ENCODE data around the gene ITGB3BP.

- TF ChIP-seq CTCF (IDR thresholded peaks at IDR 0.05) (no peak), POLR2A (IDR thresholded peaks at IDR 0.05) (no peak), POLR2AphosphoS5 (IDR thresholded peaks at IDR 0.05) (no peak)
These were observed 40.7 kb upstream of the ITGB3BP start for GRCh38 chr1:63563745-63564144.

All from prostate gland (tissue), 2 donors.